HEK293 (cell line): Measurements from ENCODE around the gene ITGB3.

Source experiments
- CTCF ChIA-PET: fragments of 350-600 bp; formaldehyde crosslinking; extraction: SDS; loops from one replicate; lab custom pipeline; 2021; ENCODE audit warnings: antibody characterized with exemption; lab: Yijun Ruan, JAX
- POLR2A ChIA-PET: fragments of 300-600 bp; formaldehyde crosslinking; extraction: SDS; loops from one replicate; lab custom pipeline; 2020; ENCODE audit warnings: antibody characterized with exemption, inconsistent platforms; lab: Yijun Ruan, JAX
- H3K27ac ChIP-seq: fragments of 200-500 bp; sonication (Bioruptor generic); 2 replicates; pipeline ENCODE4 v1.5.1; 2014; ENCODE audit warnings: low read depth, low read length, control low read depth, inconsistent platforms; ENCODE audit errors: extremely low read depth
- H3K36me3 ChIP-seq, 2 experiments: fragments of 200-500 bp in 1 of 2; sonication (Bioruptor generic) in 1 of 2; 1 replicate in 1 of 2; 2 replicates in 1 of 2; pipeline ENCODE4 v1.5.1; 2014 to 2017; ENCODE audit warnings: inconsistent platforms in 2 of 2, low read length in 2 of 2; ENCODE audit not compliant: control insufficient read depth in 2 of 2, insufficient read depth in 1 of 2
- H3K4me1 ChIP-seq: fragments of 200-500 bp; sonication (Bioruptor generic); 2 replicates; pipeline ENCODE4 v1.5.1; 2014; ENCODE audit warnings: mild to moderate bottlenecking, low read length, inconsistent platforms; ENCODE audit not compliant: control insufficient read depth, insufficient read depth
- H3K4me3 ChIP-seq: 2 replicates; pipeline ENCODE4 v1.5.1; 2011; ENCODE audit warnings: low read depth, mild to moderate bottlenecking, control low read depth, low read length, moderate library complexity
- H3K9me3 ChIP-seq: fragments of 200-500 bp; sonication (Bioruptor generic); 2 replicates; pipeline ENCODE4 v1.5.1; 2014; ENCODE audit warnings: low read depth, low read length, inconsistent platforms; ENCODE audit not compliant: control insufficient read depth, insufficient read depth
- GLIS1 ChIP-seq: fragments of 450-650 bp; formaldehyde crosslinking; IDR thresholded peaks from 2 replicates; pipeline ENCODE4 v1.5.1; 2016; ENCODE audit warnings: missing biosample characterization, missing genetic modification characterization
- HIC1 ChIP-seq: fragments of 450-650 bp; formaldehyde crosslinking; IDR thresholded peaks from 2 replicates; pipeline ENCODE4 v1.5.1; 2016; ENCODE audit warnings: missing biosample characterization, missing genetic modification characterization
- MYNN ChIP-seq: fragments of 450-650 bp; formaldehyde crosslinking; IDR thresholded peaks from 2 replicates; pipeline ENCODE4 v1.5.1; 2016; ENCODE audit warnings: missing biosample characterization, missing genetic modification characterization, borderline replicate concordance
- MZF1 ChIP-seq: fragments of 450-650 bp; formaldehyde crosslinking; IDR thresholded peaks from 2 replicates; pipeline ENCODE4 v1.5.1; 2017; ENCODE audit warnings: missing biosample characterization, missing genetic modification characterization, borderline replicate concordance
- PRDM4 ChIP-seq: fragments of 450-650 bp; formaldehyde crosslinking; IDR thresholded peaks from 2 replicates; pipeline ENCODE4 v1.5.1; 2017; ENCODE audit warnings: missing biosample characterization, missing genetic modification characterization
- SP7 ChIP-seq: fragments of 450-650 bp; formaldehyde crosslinking; IDR thresholded peaks from 2 replicates; pipeline ENCODE4 v1.5.1; 2016; ENCODE audit warnings: missing biosample characterization, missing genetic modification characterization
- ZBTB48 ChIP-seq: fragments of 450-650 bp; formaldehyde crosslinking; IDR thresholded peaks from 2 replicates; pipeline ENCODE4 v1.5.1; 2016; ENCODE audit warnings: missing biosample characterization, missing genetic modification characterization
- ZNF10 ChIP-seq: fragments of 450-650 bp; formaldehyde crosslinking; IDR thresholded peaks from 2 replicates; pipeline ENCODE4 v1.5.1; 2017; ENCODE audit warnings: missing biosample characterization, missing genetic modification characterization
- ZNF184 ChIP-seq: fragments of 450-650 bp; IDR thresholded peaks from 2 replicates; pipeline ENCODE4 v1.5.1; 2018; ENCODE audit warnings: missing biosample characterization, mild to moderate bottlenecking, missing genetic modification characterization
- ZNF274 ChIP-seq, 2 experiments: fragments of 200-500 bp in 1 of 2; fragments of 450-650 bp in 1 of 2; sonication (Bioruptor generic) in 1 of 2; formaldehyde crosslinking in 1 of 2; IDR thresholded peaks; 2 replicates each; pipeline versions ENCODE4 v1.5.1 to v1.6.1; 2014 to 2016; ENCODE audit warnings: borderline replicate concordance in 1 of 2, inconsistent platforms in 1 of 2, low read length in 1 of 2, missing biosample characterization in 1 of 2, missing genetic modification characterization in 1 of 2
- ZNF280D ChIP-seq: fragments of 450-650 bp; formaldehyde crosslinking; IDR thresholded peaks from 2 replicates; pipeline ENCODE4 v1.5.1; 2016; ENCODE audit warnings: missing biosample characterization, missing genetic modification characterization
- ZNF366 ChIP-seq: fragments of 450-650 bp; formaldehyde crosslinking; conservative IDR thresholded peaks from 2 replicates; pipeline ENCODE4 v1.5.1; 2016; ENCODE audit warnings: missing biosample characterization, missing genetic modification characterization
- ZNF488 ChIP-seq: fragments of 450-650 bp; formaldehyde crosslinking; IDR thresholded peaks from 2 replicates; pipeline ENCODE4 v1.5.1; 2016; ENCODE audit warnings: missing biosample characterization, missing genetic modification characterization
- ZNF521 ChIP-seq: fragments of 450-650 bp; formaldehyde crosslinking; IDR thresholded peaks from 2 replicates; pipeline ENCODE4 v1.5.1; 2017; ENCODE audit warnings: missing biosample characterization, mild to moderate bottlenecking, missing genetic modification characterization
- ZNF549 ChIP-seq: fragments of 450-650 bp; IDR thresholded peaks from 2 replicates; pipeline ENCODE4 v1.5.1; 2018; ENCODE audit warnings: missing biosample characterization, missing genetic modification characterization, mild to moderate bottlenecking, inconsistent platforms, moderate library complexity
- ZNF558 ChIP-seq: fragments of 450-650 bp; formaldehyde crosslinking; IDR thresholded peaks from 2 replicates; pipeline ENCODE4 v1.5.1; 2016; ENCODE audit warnings: missing biosample characterization, missing genetic modification characterization
- ZNF580 ChIP-seq: fragments of 450-650 bp; formaldehyde crosslinking; IDR thresholded peaks from 2 replicates; pipeline ENCODE4 v1.5.1; 2016; ENCODE audit warnings: missing biosample characterization, missing genetic modification characterization
- ZNF596 ChIP-seq: fragments of 450-650 bp; IDR thresholded peaks from 2 replicates; pipeline ENCODE4 v1.5.0; 2018; ENCODE audit warnings: missing biosample characterization, mild to moderate bottlenecking, missing genetic modification characterization, moderate library complexity
- ZNF664 ChIP-seq: fragments of 450-650 bp; formaldehyde crosslinking; IDR thresholded peaks from 2 replicates; pipeline ENCODE4 v1.5.1; 2016; ENCODE audit warnings: missing biosample characterization, missing genetic modification characterization
- ZNF792 ChIP-seq: fragments of 450-650 bp; formaldehyde crosslinking; IDR thresholded peaks from 2 replicates; pipeline ENCODE4 v1.5.1; 2016; ENCODE audit warnings: missing biosample characterization, missing genetic modification characterization

Gene ITGB3

GRCh38 chr17:47332287-47332686 is 78.7 kb downstream of the ITGB3 start (continued):
- TF ChIP-seq PRDM4 (tag by site-specific recombination) (no peak), ZNF558 (tag by site-specific recombination) (no peak), ZNF274 (IDR thresholded peaks at IDR 0.05; ENCODE audit: low read length) (no peak), ZNF274 (tag by site-specific recombination; IDR thresholded peaks at IDR 0.05; ENCODE audit: borderline replicate concordance) (no peak)

- Histone ChIP-seq H3K36me3 (no peaks in the 10 kb centered on the region), H3K4me1 (no peaks in the 10 kb centered on the region), H3K27ac (no peak overlapping the region), H3K4me3 (no peak overlapping the region), H3K9me3 (no peaks in the 10 kb centered on the region)
- ChIA-PET CTCF (interaction anchor here (0.5 to 1.4 kb wide), 5 partner anchors 10 to 105 kb away, joined by 3 to 8 read pairs (median 3); no protein-coding TSS in a partner anchor), POLR2A (interaction anchor here (2.0 kb wide), 1 partner anchor 11 kb away, joined by 5 read pairs; the partner anchor contains the start of gene EFCAB13)
- TF ChIP-seq ZNF792 (no peak), PRDM4 (tag by site-specific recombination) (no peak), ZNF280D (tag by site-specific recombination) (no peak), HIC1 (tag by site-specific recombination) (no peak), ZNF10 (tag by site-specific recombination) (no peak), GLIS1 (tag by site-specific recombination) (no peak), SP7 (tag by site-specific recombination) (no peak), ZNF549 (tag by site-specific recombination) (no peak), ZNF366 (tag by site-specific recombination) (no peak), ZNF664 (tag by site-specific recombination) (no peak), ZNF580 (tag by site-specific recombination) (no peak), ZNF558 (tag by site-specific recombination) (no peak), ZNF184 (tag by site-specific recombination) (no peak), ZBTB48 (tag by site-specific recombination) (no peak), MZF1 (tag by site-specific recombination) (no peak), MYNN (tag by site-specific recombination) (no peak), ZNF521 (tag by site-specific recombination) (no peak), ZNF488 (no peak), ZNF596 (tag by site-specific recombination) (no peak)
Measured at GRCh38 chr17:47335101-47335936, 81.7 kb downstream of the ITGB3 start.
